NCI-H2029 (cell line): Measurements from ENCODE around the gene ARHGAP44.

Experiments used
- DNase-seq: peaks from one replicate; lab custom pipeline; 2025; lab: John Stamatoyannopoulos, UW

The ARHGAP44 gene

DNA sequence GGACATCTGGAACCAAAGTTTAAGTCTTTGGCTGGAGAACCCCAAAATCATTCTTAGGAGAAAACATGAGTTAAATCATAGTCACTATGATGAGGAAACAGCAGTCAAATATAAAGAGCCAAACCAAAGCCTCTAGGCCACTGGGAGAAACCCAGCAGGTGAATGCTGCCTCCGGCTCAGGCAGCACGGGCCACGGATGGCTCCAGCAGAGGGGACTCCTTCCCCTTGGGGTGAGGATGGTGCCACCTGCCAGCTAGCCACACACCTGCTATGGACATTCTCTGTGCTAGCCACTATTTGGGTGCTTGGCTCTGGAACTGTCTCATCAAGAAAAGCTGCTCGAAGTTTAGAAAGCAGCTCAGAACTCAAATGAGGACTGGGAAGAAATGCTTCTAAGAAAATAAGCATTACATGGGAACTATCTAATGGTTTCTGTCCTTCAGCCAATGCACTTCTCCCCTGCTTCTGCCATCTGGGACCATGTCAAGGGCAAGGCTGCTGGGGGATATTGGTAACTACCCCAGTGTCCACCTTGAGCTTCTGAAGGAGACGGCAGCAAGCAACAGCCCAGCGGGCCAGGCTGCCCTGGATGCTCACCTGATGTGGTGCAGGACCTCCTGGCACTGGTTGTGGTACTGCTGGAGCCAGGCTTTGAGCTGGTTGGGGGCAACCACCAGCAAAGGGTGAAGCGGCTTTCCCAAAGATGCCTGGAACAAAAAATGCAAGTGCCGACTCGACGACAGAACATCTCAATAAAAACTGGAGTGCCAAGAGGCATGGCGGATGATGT lies 206.0 kb downstream of the ARHGAP44 start:
- DNase-seq, result no peak

DNA sequence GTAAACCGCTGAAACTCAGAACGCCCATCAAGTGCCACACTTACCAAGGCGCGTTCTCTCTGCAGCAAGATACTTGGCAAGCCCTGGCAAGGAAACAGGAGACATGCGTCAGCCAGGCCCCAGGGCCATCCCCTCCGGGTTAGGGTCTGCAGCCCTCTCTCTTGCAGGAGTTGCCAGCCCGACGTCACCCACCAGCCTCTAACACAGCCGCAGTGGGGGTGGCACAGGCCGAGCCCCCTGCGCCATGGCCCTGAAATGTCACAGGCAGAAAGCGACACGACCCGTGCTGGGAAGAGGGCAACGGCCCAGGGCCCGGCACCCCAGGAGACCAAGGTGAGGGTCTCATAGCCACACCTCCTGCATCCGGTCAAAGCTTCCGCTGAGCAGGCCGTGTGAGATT lies 206.6 kb downstream of the ARHGAP44 start:
- no peak for DNase-seq

DNA sequence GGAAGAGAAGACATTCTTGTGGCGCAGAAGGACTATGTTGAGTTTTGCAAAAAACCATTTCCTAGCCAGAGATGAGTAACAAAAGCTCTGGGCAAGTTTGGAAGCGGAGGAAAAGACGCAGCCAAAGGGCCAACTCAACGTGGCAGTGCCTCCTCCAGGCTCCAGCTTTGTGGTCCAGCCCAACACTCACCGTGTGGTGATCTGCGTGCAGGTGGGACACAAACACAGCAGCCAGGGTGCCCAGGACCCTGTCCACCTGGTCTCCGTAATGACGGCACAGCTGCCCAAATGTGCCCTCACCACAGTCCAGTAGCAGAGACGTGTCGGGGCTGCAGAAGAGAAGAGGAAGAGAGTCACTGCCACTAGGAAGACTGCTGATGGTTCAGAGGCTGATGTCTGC lies 207.1 kb downstream of the ARHGAP44 start:
- no peak for DNase-seq

DNA sequence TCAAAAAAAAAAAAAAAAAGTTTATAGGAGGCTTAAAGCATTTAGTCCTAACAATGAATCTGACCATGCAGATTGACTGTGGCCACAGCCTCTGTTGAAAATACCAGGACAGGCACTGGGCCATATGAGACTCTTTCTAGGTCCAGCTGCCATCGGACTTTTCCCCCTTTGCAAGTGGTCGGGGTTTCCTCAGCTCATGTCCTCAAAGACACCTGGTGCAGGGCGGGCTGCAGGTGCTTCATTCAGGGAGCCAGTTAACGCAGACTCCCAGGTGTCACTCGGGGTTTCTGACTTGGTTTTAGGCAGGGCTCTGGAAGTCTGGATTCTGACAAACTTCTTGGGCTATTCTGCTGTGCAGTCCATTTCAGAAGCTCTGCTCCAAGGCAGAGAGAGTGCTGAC lies 207.6 kb downstream of the ARHGAP44 start:
- no peak for DNase-seq

DNA sequence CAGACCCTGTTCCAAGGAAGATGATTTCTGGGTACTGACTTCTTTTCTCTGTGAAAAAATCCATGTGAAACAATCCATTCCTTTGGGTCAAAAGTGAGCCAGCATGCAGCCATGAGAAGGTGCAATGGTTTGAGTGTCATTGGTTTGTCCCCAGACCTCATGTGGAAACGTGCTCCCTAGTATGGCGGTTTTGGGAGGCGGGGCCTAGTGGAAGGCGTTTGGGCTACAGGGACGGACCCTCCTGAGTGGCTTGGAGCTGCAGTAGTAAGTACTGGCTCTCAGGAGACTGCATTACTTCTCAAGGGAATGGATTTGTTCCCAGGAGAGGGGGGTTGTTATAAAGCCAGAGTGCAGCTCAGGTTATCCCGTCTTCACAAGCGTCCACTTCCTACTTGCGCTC lies 209.2 kb downstream of the ARHGAP44 start:
- no peak for DNase-seq

DNA sequence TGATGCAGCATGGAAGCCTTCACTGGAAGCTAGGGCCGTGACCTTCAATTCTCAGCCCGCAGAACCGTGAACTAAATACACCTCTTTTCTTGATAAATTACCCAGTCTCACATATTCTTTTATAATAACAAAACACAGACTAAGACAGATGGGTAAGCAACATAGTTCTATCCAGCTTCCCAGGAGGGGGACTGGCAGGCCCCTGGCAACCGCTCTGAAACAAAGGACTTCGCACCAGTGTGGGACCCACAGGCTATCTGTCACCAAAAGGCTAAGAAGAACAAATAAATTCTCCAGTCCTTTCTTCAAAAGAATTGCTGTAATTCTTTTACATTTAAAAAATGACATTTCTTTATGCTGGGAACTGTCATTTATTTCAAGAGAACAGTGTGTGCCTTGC lies 209.6 kb downstream of the ARHGAP44 start:
- no peak for DNase-seq

DNA sequence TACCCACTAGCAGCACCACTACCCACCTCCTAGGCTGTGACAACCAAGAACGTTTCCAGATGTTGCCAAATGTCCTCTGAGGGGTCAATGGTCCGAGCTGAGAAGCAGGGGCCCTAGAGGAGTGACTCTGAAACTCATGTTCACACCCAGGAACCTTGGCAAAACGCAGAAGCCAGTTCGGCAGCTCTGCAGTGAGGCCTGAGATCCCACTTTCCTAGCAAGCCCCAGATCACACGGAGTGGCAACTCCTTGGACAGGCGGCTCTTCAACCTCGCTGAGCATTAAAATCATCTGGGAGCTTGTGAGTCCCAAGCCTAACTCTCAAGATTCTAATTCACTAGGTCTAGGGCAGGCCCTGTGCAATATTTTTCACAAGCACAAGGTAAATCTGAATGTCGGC lies 211.3 kb downstream of the ARHGAP44 start:
- DNase-seq, result no peak

DNA sequence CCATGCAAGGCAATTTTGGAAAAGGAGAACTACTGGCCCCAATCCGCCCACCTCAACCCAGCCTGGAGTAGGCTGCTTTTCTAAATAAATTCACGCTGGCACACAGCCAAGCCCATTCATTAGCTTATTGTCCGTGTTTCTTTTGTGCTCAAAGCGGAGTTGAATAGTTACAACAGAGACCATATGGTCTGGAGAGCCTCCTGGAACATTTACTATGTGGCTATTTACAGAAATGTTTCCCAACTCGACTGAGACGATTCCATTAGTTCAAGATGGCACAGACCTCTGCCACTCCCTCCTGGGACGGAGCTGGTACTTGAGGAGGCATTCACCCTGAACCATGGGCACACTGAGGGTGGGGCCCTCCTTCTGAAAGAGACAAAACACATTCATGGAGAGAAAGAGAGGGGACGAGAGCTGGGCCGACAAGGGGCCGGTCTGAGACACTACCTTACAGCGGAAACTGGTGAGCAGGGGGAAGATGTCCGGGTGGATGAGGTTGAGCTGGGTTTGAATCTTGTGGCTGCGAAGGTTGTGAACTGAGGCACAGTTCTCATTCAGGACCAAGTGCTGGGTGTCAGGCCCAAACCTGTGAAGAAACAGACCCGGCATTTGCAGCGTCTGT lies 212.8 kb downstream of the ARHGAP44 start:
- DNase-seq, result peak; percentile 2

DNA sequence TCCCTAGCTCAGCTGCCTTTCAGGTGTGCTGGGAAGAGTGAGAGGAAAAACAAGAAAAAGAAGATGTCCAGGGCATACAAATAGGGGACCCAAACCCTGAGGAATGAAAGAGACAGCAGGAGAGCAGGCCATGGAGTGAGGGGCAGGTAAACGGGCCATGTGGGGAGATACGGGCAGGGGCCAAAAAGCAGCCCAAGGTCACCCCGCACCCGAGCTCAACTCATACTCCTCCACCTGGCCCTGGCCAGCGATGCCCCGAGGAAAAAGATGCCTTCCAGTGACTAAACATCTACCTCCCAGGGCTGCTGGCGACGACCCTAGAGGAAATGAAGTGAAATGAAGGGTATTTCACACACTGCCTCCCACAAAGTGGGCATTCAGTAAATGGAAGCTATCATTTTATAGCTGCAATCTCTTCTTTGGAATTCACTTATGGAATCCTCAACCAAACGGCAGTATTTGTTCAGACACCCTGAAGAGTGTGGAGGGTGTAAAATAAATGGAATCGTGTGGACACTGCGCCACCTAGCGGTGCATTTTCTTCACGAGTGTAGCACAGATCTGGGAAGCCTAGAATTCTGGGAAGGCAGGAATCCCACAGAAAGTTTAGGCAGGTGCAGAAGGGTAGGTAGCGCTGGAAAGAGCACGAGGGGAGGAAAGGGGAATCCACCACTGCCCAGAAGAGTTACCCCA lies 213.6 kb downstream of the ARHGAP44 start:
- DNase-seq, result peak; percentile 32

DNA sequence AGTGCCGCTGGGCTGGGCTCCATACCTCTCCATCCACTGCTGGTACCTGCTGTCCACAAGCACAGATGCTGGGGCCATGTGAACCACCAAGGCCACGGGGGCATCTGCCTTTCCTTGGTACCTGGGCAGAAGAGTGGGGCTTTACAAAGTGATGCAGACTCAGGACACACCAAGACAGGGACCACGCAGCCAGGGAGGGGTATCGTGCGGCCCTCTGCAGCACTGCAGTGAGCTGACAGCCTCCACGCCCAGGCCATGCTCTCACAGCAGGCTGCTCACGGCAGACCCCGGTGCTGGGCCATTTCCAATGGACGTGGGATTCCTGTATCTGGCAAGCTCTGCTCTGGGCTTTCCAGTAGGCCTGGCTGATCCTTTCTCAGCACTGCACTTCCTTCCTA lies 214.2 kb downstream of the ARHGAP44 start:
- DNase-seq, result no peak

DNA sequence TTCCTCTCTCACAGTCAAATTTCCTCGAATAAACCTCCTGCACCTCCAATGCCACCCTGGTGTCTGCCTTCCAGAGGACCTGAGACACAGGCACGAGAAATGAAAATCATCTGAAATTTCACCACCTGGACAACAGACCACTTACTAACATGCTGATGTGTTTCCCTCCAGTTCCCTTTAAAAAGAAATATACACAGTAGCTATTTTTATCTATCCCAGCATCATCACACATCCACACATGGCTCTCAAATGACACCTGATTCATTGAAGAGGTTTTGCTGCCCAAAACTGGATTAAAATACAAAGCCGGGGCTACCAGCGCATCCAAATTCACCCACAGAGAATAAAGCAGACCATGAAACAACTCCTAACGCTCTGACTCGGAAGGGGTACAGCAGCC lies 214.6 kb downstream of the ARHGAP44 start:
- no peak for DNase-seq

DNA sequence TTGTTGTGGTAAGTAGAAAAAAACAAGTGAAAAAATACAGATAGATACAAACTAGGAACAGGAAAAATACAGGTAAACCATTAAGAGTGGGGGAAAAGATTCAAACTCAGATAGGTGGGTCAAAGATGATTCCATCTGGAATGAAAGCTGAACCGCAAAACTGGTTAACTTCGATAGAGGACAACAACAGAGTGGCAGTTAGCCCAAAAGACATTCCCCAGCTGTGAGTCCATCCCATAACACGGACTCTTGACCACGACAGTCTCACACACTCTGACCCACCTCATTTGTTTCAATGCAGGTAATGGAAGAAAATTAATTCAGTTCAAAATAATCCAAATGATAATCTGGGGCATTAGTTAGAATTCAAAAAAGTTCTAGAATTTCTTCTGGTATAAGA lies 215.0 kb downstream of the ARHGAP44 start:
- DNase-seq, result no peak

DNA sequence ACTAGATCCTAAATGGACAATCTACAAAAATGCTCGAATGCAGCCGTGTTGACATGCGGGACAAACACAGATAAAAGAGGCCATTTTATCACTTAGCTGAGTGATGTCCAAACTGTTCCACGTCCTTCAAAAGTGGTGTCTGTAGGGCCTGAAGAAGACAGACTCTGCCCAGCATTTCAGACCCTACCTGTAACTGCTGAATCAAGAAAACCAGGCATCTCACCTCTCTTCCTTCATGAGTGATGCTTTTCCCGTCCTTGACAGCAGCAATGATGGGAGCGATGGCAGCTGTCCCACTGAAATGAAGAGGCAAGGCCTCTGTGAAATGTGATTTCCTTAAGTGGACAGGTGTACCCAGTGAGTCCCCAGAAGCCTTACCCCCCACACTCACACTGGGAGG lies 216.2 kb downstream of the ARHGAP44 start:
- no peak for DNase-seq

DNA sequence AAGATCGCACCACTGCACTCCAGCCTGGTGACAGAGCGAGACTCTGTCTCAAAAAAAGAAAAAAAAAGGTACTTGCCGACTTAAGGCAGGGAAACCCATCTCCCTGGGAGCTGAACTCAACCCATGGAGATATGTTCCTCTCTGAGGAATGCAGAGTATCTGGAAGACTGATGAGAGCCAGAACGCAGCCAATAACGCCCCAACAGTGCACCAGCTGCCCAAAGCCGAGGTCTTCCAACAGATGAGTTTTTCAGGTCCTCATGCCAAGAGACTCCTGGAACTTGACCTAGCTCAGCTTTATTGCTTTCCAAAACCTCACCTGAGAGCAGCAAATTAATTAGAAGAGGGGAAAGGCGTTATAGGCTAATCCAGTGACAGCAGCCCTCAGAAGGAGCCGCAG lies 219.2 kb downstream of the ARHGAP44 start:
- DNase-seq, result no peak

DNA sequence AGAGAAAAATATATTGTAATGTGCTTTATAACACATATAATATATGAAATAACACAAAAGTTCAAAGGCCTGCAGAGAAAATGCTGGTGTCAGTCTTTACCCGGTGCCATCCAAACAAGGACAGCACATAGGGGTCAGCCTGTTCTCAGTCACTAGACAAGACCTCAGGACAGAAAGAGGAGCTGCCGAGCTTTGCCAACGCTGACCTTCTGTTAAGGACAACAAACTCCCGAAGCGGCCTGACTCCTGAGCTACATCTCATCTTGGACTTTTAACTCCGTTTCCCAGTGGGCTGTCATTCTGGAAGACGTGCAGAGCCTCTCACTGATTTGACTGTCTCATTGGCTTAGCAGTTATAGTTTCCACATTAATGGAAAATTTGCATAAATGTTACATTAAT lies 221.7 kb downstream of the ARHGAP44 start:
- no peak for DNase-seq

DNA sequence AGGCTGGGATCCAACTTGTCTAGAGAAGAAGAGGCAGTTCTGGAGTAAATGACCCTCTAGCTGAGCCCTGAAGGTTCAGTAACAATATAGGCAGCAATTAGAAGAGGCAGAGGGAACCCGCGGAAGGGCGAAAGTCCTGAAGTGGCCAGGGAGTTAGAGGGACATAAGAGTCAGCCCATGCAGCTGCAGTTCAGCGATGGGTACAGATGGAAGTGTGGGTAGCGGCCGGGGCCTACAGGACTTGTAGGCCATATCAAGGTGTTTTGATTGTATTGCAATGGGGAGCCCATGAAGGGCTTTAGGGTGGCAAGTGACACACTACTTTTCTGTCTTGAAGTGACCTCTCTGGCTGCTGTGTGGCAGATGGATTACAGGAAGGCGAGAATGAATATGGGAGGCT lies 225.5 kb downstream of the ARHGAP44 start:
- no peak for DNase-seq

DNA sequence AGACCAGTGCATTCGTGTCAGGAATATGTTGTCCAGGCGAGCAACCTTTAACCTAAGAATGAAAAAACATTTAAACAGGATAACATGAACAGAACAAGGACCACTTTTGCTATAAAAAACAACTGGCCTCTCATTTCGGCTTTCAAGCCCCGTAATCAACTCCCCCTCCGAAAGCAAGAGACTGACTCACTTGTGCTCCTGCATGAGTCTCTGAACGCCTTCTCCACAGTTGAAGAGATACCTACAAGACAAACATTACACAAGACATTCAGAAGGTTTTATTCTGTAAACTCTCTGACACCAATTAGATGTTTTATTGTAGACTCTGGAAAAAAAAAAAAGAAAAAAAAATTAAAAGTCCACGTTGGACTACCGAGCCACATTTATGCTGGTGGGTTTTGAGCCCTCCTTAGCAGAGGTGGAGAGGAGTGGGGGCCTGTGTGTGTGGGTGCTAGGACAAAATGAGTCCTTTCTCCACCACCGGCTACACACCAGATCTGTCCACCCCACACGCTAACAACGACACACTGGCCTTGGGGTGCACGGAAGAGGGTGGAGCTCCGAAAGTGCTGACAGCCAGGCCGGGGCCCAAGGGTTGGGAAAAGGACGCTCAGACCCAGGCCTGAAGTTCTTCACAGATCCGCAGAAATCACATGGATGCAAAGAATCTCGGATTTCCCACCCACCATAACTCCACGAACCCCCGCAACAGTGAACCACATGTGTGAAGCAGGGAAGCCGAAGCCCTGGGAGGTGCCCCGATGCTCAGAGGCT lies 227.8 kb downstream of the ARHGAP44 start:
- DNase-seq, result no peak

DNA sequence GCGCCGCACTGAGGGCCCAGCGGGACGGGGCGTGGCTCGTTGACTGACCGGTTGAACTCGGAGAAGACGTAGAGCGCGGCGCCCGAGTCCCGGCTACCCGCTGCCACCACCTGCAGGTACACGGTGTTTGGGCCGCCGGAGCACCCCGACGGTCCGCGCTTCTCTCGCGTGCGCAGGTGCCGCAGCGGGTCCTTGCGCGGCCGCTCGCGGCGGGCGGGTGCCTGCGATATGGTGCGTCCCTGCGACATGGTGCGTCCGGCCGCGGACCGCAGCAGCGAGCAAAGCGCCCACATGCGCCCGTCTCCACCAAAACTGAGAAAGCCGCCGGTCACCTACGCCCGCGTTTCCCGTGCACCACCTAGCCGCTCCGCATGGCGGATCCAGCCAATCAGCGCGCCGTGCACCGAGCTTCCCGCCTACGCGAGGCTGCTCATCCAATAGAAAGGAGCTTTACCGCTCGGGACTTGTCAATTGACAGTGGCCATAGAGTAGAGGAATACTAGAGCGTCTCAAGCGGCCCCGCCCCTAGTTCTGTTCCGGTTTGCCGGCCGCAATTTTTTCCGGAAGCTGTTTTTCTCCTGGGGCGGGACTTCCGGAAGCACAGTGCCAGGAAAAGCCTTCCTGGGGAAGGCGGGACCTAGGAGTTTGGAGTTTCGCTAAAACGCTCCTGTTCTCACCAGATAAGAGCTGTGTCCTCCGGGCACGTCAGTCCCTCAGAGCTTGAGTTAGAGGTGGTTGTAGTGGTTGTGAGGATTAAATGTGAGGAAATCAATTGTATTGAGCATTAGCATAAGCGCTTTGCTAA lies 228.6 kb downstream of the ARHGAP44 start, which contains the start of gene ELAC2:
Gene ELAC2 (minus strand): TSS at position 373 of the 805 bp plus-strand sequence. CDS start 80 bp downstream, at position 293.
- DNase-seq, result peak; percentile 91

DNA sequence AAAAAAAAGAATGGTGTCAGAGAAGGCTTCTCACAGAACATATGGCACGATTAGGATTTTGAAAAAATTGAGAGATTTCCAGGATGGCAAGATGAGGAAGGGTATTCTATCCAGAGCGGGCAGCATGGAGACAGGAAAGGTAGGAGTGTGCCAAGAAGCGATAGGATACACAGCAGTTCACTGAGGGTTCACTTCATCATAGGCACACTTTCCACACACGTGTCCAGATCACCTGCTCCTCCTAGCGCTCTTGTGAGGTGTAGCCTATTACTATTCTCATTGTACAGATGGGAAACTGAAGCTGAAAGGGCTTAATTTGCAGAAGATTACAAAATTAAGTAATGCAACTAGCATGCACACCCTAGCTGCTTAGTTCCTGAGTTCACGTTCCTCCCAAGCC lies 234.7 kb downstream of the ARHGAP44 start:
- no peak for DNase-seq

DNA sequence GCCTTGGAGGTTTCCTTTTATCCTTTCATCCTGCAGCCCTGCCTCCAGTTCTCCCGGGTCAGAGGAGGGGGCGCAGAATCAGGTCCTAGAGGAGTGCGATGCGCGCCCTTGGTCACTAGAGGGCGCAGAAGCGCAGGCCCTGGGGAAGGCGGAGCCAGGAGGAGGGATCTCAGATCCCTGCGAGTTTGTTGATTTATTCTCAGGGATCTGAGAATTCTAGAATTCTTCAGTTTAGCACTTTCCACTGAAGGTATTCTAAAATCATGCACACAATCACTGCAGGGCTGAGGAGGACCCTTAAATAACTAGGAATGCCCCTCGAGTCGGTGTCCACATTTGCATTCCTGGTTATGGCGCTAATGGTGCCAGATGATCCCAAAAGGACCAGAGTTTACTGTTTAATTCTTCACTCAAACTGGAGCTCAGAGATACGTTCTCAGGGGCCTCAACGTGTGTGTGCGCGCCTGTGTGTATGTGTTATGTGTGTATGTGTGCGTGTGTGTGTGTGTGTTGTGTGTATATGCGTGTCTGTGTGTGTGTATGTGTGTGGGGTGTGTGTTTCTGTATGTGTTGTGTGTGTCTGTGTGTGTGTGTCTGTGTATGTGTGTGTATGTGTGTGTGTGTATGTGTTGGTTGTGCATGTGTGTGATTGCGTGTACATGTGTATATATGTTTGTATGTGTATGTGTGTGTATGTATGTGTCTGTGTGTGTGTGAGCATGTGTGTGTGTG lies 235.4 kb downstream of the ARHGAP44 start:
- DNase-seq, result peak; percentile 35

DNA sequence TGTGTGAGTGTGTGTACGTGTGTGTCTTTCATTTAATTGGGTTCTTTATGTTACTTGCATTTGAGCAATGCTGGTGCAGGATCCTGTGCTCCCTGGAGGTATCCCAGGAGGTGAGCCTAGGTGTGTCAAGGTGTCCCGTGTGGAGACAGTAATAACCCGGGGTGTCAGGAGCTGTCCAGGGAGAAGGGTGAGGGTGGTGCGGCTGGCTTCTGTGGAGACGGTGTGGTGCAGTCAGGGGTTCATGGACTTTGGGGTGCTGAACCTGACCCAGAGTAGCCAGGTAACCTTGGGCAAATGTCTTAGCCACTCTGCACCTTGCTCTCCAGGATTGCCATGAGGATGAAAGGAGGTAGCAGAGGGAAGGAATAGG lies 235.9 kb downstream of the ARHGAP44 start:
- no peak for DNase-seq
